Glomerular endothelial cell (primary cell): ENCODE data around the gene CD200R1. TPM values are rescaled to one million over a fixed set of nuclear protein-coding genes. Genes with fewer than 3 reads are reported as not detected.

Source experiments
- DNase-seq: peaks from one replicate; pipeline ENCODE4 v3.0.0-alpha.2; 2011; ENCODE audit warnings: low read depth, low spot score; ENCODE audit errors: extremely low read depth
- total RNA-seq: library from RNA; depleted of rRNA; stranded (reverse); fragments of >200 nt; gene quantifications from 2 replicates; pipeline ENCODE4 v1.2.3, GENCODE V29; 2015

Gene CD200R1
- total RNA-seq, 1 donor from 2014 or later: not detected

- no peak for DNase-seq
These were observed 80.6 kb downstream of the CD200R1 start for GRCh38 chr3:112894258-112894657.

DNA sequence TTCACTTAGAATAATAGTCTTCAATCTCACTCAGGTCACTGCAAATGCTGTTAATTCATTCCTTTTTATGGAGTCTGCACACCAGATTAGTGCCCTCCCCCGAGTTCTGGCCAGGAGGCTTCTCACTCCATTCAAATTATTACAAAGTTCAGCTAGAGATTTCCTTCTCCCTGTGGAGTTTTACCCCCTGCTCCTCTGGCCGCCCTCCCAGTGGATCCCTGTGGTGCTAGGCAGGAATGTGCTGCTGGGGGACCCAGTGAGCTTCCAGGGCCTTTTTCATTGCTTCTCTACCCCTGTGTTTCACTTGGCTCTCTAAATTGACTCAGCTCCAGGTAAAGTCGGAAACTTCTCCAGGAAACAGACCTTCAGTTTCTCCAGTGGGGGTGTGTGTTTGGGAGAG, 85.5 kb downstream of the CD200R1 start:
- DNase-seq: no peak

- no peak for DNase-seq
These were observed 86.4 kb downstream of the CD200R1 start for GRCh38 chr3:112888381-112889085.

GRCh38 chr3:112884678-112885290, 90.1 kb downstream of the CD200R1 start:
- DNase-seq: no peak

- no peak for DNase-seq
These were observed 93.0 kb downstream of the CD200R1 start for GRCh38 chr3:112881891-112882290.

DNA sequence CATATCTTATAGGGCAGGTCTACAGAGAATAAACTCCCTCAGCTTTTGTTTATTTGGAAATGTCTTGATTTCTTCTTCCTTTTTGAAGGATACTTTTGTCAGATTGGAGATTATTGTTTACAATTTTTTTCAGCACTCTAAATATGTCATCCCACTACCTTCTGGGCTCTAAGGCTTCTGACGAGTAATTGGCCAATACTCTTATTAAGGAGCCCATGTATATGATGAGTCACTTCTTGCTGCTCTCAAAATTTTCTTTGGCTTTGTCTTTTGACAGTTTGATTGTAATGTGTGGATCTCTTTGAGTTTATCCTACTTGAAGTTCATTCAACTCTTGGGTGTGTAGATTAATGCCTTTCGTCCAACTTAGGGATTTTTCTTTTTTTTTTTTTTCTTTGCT, 99.3 kb downstream of the CD200R1 start:
- DNase-seq: no peak

GRCh38 chr3:112874725-112875124, 100.2 kb downstream of the CD200R1 start:
- DNase-seq: no peak

GRCh38 chr3:112873632-112874031, 101.3 kb downstream of the CD200R1 start:
- DNase-seq: no peak

DNA sequence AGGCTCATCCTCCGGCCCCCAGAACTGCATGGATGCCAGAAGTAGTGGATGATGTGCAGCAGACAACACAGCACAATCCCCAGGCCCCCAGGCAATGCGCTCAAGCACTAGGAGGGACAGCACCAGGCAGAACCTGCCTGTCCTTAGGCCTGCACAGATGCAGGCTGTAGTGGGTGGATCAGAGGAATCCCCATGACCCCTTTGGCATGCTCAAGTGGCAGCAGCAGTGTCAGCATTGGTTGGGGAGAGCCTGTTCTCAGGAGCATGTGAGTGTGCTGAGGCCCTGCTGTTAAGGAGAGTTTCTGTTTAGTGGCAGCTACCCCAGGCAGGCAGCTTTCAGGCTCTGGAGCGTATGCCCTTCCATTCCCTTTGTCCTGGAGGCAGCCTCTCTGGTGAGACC, 103.2 kb downstream of the CD200R1 start:
- no peak for DNase-seq

Other genes with a start within 250 kb of the CD200R1 start
- gene CD200R1L, start 128.2 kb downstream of the CD200R1 start, total RNA-seq: not detected in 2 replicates
- 14.4 and 15.3 TPM in 2 replicates for gene GTPBP8, start 15.9 kb upstream of the CD200R1 start, total RNA-seq
- 2.2 and 4.2 TPM in 2 replicates for gene BOC, start 236.5 kb upstream of the CD200R1 start, total RNA-seq